Stomach (tissue), 4 donors: ENCODE data around the gene NOS3.

Experiments
- EP300 ChIP-seq: sonication (generic); formaldehyde crosslinking; IDR thresholded peaks from one replicate; pipeline ENCODE4 v1.6.1; 2017; ENCODE audit warnings: antibody characterized with exemption
- POLR2A ChIP-seq, 4 donors: fragments of 450-650 bp; IDR thresholded peaks; one replicate each; pipeline ENCODE4 v1.6.1; 2016; ENCODE audit warnings: antibody characterized with exemption in 4 of 4, control low read depth in 2 of 4, mild to moderate bottlenecking in 1 of 4, moderate library complexity in 1 of 4
- POLR2AphosphoS5 ChIP-seq, 3 donors: sonication (generic); formaldehyde crosslinking; IDR thresholded peaks; one replicate each; pipeline ENCODE4 v1.6.1; 2016; ENCODE audit warnings: antibody characterized with exemption in 3 of 3
- TF ChIP-seq, protein P1 (sequence below), 7 experiments: fragments of 450-650 bp in 4 of 7; fragments of 200-600 bp in 3 of 7; sonication (generic) in 3 of 7; IDR thresholded peaks; one replicate each; pipeline ENCODE4 v1.5.1; 2016 to 2019; ENCODE audit warnings: antibody characterized with exemption in 7 of 7, control low read depth in 2 of 7, mild to moderate bottlenecking in 1 of 7

- TF ChIP-seq, protein P1, sequence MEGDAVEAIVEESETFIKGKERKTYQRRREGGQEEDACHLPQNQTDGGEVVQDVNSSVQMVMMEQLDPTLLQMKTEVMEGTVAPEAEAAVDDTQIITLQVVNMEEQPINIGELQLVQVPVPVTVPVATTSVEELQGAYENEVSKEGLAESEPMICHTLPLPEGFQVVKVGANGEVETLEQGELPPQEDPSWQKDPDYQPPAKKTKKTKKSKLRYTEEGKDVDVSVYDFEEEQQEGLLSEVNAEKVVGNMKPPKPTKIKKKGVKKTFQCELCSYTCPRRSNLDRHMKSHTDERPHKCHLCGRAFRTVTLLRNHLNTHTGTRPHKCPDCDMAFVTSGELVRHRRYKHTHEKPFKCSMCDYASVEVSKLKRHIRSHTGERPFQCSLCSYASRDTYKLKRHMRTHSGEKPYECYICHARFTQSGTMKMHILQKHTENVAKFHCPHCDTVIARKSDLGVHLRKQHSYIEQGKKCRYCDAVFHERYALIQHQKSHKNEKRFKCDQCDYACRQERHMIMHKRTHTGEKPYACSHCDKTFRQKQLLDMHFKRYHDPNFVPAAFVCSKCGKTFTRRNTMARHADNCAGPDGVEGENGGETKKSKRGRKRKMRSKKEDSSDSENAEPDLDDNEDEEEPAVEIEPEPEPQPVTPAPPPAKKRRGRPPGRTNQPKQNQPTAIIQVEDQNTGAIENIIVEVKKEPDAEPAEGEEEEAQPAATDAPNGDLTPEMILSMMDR (IDR thresholded peaks at IDR 0.05): no peak
- TF ChIP-seq POLR2AphosphoS5 (IDR thresholded peaks at IDR 0.05) (no peak), POLR2A (IDR thresholded peaks at IDR 0.05) (no peak), EP300 (no peak)
These were observed 8.8 kb downstream of the NOS3 start for GRCh38 chr7:150999497-151000230.
